IPS DF 6.9 (cell line): ENCODE data around the gene ASCL5.
A peak's percentile ranks its signal among the peaks of the same experiment; 100 is the strongest.

Source experiments
- DNase-seq: peaks from one replicate; pipeline ENCODE4 v3.0.0-alpha.2; 2013; ENCODE audit warnings: low read depth, low spot score
- H3K27ac ChIP-seq: one replicate; pipeline ENCODE4 v1.5.1; 2013; ENCODE audit warnings: low read length, control low read depth
- H3K27me3 ChIP-seq: 2 replicates; pipeline ENCODE4 v1.6.1; 2013; ENCODE audit warnings: mild to moderate bottlenecking, low read length; ENCODE audit not compliant: control insufficient read depth, insufficient read depth
- H3K36me3 ChIP-seq: 2 replicates; pipeline ENCODE4 v1.6.1; 2013; ENCODE audit warnings: low read length; ENCODE audit not compliant: control insufficient read depth, insufficient read depth
- H3K4me1 ChIP-seq: 2 replicates; pipeline ENCODE4 v1.6.1; 2013; ENCODE audit warnings: low read length; ENCODE audit not compliant: control insufficient read depth, insufficient read depth
- H3K4me3 ChIP-seq: 2 replicates; pipeline ENCODE4 v1.5.1; 2013; ENCODE audit warnings: mild to moderate bottlenecking, low read length
- H3K9me3 ChIP-seq: 2 replicates; pipeline ENCODE4 v1.6.1; 2013; ENCODE audit warnings: low read length, inconsistent platforms; ENCODE audit not compliant: control insufficient read depth, insufficient read depth
- WGBS: extraction: QIAGEN DNeasy Blood & Tissue Kit; methylation state at CpG from one replicate; pipeline ENCODE4 v1.1.7; 2013; ENCODE audit warnings: mixed read lengths, missing lambda C conversion rate; ENCODE audit not compliant: insufficient read length, insufficient coverage; 5-methylcytosine and 5-hydroxymethylcytosine counted together

Gene ASCL5

DNA sequence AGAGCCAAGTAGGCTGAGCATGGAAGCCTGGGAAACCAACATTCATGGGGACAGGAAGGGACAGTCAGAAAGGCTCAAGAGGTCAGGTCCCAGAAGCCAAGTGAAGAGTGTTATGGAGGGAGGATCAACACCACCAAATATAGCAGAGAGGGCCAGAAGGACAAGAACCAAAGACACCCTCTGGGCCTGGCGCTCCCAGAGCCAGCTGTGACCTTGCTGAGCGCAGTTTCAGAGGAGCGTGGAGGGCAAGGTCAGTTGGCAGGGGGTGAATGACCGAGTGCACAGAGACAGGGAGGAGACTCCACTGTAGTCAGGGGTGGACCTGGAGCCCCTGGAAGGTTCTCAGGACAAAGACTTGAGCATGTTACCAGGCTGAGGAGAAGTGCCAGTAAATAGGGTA, 4.4 kb upstream of the ASCL5 start:
- no CpG with 5 or more reads among the region's 4 CpGs for WGBS
- Histone ChIP-seq H3K9me3 (no peaks in the 10 kb centered on the region), H3K4me1 (peaks cover 6% of the 10 kb centered on the region), H3K36me3 (peaks cover 7% of the 10 kb centered on the region), H3K27me3 (no peaks in the 10 kb centered on the region), H3K27ac (no peak overlapping the region), H3K4me3 (no peak overlapping the region)
- no peak for DNase-seq

DNA sequence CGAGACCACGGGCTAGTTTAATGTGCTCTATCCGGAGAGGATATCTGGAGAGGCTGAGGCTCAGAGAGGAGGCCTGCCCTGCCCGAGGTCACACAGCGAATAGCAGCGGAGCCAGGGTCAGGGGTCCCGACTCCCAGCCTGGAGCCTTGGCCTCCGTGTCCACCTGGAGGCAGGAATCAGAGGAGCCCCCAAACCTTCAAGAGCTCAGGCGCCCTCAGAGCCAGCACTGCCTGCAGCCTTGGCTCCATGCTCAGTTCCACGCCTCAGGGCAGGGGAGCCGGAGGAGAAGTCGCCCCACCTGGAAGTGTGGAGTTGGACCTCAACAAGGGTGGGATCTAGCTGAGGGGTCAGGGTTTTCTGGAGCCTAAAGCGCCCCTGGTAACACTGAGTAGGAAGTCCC, 2.0 kb upstream of the ASCL5 start:
- DNase-seq: no peak
- no CpG with 5 or more reads among the region's 13 CpGs for WGBS
- Histone ChIP-seq H3K4me3 (no peak overlapping the region), H3K9me3 (no peaks in the 10 kb centered on the region), H3K36me3 (no peaks in the 10 kb centered on the region), H3K4me1 (peaks cover 6% of the 10 kb centered on the region), H3K27me3 (no peaks in the 10 kb centered on the region), H3K27ac (no peak overlapping the region)

DNA sequence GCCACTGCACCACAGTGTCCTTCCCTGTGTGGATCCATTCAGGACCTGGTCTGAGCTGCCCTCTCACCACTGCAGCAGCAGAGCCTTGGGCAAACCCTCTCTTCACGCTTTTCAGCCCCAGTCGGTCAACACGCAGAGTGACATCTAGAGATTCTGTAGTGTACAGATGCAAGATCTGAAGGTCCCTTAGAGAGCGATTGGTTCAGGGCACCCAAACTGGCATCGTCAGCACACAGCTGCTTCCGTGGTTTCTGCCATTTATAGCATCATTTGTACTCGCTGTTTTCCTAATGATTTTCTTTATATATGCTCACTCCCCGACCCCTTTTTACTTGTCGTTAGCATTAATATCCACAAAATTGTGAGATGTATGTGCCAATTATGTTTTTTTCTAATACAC, 1.5 kb upstream of the ASCL5 start:
- no peaks in the 10 kb centered on the region for H3K27me3 ChIP-seq
- H3K9me3 ChIP-seq: no peaks in the 10 kb centered on the region
- no peak for DNase-seq
- H3K4me1 ChIP-seq: peaks cover 6% of the 10 kb centered on the region
- no peak overlapping the region for H3K27ac ChIP-seq
- no CpG with 5 or more reads among the region's 9 CpGs for WGBS
- no peak overlapping the region for H3K4me3 ChIP-seq
- no peaks in the 10 kb centered on the region for H3K36me3 ChIP-seq

DNA sequence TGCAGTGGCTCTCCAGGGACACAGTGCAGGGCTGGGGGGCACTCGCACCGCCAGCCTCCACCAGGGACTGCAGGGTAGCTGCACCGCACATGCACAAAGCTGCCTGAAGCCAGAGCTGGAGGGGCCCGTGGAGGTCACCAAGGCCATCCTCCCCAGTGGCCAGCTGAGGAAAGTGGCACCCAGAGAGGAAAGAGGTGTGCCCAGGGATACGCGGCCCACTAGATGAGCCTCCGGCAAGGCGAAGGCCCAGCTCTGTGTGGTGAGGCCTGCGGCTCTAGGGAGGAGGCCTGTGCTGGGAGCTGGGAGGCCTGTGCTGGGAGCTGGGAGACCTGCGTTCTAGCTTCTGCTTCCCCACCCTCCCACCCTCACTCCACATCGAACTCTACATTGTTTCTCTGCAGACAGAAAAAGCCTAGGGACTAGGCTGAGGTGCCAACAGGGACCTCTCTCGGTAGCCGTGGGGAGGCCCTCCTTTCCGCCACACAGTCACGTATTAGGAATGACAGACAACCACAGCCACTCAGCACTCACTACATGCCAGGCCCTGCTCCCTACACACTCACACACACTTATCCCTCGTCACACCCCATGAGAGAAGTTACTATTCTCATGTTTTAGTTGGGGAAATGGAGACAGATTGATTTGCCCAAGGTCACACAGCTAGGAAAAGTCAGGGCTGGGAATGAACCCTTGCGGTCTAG, 921 bp upstream of the ASCL5 start:
- no peak overlapping the region for H3K27ac ChIP-seq
- no peak for DNase-seq
- H3K36me3 ChIP-seq: no peaks in the 10 kb centered on the region
- no peaks in the 10 kb centered on the region for H3K27me3 ChIP-seq
- no CpG with 5 or more reads among the region's 17 CpGs for WGBS
- H3K4me1 ChIP-seq: peaks cover 6% of the 10 kb centered on the region
- H3K4me3 ChIP-seq: no peak overlapping the region
- H3K9me3 ChIP-seq: no peaks in the 10 kb centered on the region

DNA sequence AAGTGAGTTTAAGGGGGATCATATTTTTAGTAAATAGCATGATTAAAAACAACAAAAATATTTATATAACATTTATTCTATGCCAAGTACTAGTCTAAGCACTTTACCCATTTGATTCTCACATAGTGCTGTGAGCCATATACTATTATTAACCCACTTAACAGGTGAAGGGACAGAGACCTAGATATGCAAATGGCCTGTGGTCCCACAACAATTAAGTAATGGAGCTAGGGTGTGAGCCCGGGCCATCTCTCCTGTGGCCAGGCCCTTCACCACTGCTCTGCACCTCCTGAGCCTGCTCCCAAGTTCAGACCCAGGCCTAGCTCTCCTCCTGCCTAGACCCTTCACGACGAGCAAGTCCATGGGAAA, 537 bp downstream of the ASCL5 start:
- Histone ChIP-seq H3K36me3 (no peaks in the 10 kb centered on the region), H3K4me3 (no peak overlapping the region), H3K9me3 (no peaks in the 10 kb centered on the region), H3K4me1 (peaks cover 6% of the 10 kb centered on the region), H3K27ac (no peak overlapping the region), H3K27me3 (no peaks in the 10 kb centered on the region)
- DNase-seq: no peak
- no CpG with 5 or more reads among the region's 3 CpGs for WGBS

DNA sequence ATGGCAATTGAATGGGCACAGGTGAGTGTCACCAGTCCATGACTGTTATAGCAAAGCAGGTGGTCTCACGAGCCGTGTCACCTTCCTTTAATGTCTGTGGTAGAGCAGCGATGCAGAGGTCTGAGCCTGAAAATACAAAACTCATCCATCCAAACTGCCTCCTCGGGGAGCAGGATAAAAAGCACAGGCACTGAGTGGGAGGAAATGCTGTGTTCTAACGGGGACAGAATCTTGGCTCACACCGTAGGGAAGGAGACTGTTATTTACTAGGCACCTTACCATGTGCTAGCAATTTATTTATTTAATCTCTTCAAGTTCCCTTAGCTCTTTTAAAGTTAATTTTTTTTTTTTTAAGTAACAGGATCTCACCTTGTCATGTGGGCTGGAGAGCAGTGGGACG, 1.2 kb downstream of the ASCL5 start:
- Histone ChIP-seq H3K36me3 (no peaks in the 10 kb centered on the region), H3K9me3 (no peaks in the 10 kb centered on the region), H3K4me3 (no peak overlapping the region), H3K27me3 (no peaks in the 10 kb centered on the region), H3K4me1 (peaks cover 6% of the 10 kb centered on the region), H3K27ac (no peak overlapping the region)
- no CpG with 5 or more reads among the region's 7 CpGs for WGBS
- no peak for DNase-seq

DNA sequence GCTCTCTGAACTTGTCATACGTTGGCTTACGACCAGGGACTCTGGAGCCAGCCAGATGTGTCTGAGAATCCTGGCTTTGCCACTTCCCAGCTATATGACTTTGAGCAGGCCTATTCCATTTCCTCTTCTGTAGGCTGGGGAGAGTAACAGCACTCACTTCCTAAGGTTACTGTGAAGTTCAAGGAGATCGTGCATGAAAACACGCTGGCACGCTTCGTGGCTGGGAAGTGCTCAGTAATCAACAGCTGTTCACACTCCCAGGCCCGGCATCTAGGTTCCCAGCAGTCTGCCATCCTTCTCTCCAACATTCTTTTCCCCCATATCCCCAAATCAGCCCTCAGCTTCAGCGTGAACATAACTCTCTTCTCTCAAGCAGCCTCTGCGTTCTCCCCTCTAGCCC, 2.0 kb downstream of the ASCL5 start:
- H3K36me3 ChIP-seq: no peaks in the 10 kb centered on the region
- no peaks in the 10 kb centered on the region for H3K27me3 ChIP-seq
- H3K27ac ChIP-seq: no peak overlapping the region
- WGBS: no CpG with 5 or more reads among the region's 9 CpGs
- H3K9me3 ChIP-seq: no peaks in the 10 kb centered on the region
- no peak overlapping the region for H3K4me3 ChIP-seq
- peaks cover 6% of the 10 kb centered on the region for H3K4me1 ChIP-seq
- DNase-seq: no peak

DNA sequence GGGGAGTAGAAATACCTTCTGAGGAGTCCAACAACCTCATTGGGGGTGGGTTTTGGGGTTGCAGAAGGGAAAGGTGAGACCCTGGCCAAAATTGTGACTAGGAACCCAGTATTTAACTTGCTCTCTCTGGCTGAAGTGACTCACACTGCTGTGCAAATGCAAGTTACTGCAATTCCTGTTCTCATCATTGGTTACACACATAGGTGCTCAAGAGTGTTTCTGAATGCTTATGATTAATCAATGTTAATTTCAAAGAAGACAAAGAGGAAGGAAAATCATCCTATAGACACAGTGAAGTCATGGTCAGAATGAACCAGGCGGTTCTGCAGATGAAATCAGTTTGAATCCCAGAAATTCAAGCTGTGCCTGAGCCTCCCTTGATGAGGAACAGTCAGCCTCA, 3.1 kb downstream of the ASCL5 start:
- Histone ChIP-seq H3K4me3 (no peak overlapping the region), H3K27ac (no peak overlapping the region), H3K4me1 (peaks cover 6% of the 10 kb centered on the region), H3K36me3 (no peaks in the 10 kb centered on the region), H3K27me3 (no peaks in the 10 kb centered on the region), H3K9me3 (no peaks in the 10 kb centered on the region)
- WGBS: no CpG with 5 or more reads among the region's 1 CpG
- no peak for DNase-seq

DNA sequence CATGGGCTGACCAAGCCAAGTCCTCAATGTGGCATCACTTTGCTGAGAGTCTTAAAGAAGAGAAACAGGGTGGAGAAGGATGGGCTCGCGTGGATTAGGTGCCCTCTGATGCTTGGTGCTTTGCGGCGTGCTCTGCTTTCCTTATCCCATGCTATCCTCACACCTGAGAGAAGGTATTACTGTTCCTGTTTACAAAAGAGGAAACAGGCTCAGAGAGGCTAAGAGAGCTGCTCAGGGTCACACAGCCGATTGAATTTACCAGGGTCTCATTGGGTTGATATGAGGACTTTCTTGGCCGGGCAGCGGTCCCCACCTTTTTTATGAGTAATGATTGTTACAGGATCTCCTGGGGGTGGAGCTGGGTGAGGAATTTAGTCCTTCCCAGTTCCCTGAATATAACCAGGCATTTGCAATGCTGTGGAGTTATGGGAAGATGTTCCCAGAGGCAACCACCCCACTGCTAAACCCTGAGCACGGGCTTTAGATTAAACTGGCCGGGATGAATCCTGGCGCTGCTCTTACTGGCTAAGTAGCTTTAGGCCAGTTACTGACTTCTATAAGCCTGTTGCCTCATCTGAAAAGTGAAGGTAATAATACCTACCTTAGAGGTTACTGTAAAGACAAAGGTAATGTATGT, 4.5 kb downstream of the ASCL5 start:
- peaks cover 6% of the 10 kb centered on the region; the same call in 1 of the 2 replicates for H3K4me1 ChIP-seq
- H3K9me3 ChIP-seq: no peaks in the 10 kb centered on the region
- H3K27me3 ChIP-seq: no peaks in the 10 kb centered on the region
- H3K4me3 ChIP-seq: no peak overlapping the region
- H3K36me3 ChIP-seq: no peaks in the 10 kb centered on the region
- no peak for DNase-seq
- WGBS: no CpG with 5 or more reads among the region's 10 CpGs
- H3K27ac ChIP-seq: no peak overlapping the region

DNA sequence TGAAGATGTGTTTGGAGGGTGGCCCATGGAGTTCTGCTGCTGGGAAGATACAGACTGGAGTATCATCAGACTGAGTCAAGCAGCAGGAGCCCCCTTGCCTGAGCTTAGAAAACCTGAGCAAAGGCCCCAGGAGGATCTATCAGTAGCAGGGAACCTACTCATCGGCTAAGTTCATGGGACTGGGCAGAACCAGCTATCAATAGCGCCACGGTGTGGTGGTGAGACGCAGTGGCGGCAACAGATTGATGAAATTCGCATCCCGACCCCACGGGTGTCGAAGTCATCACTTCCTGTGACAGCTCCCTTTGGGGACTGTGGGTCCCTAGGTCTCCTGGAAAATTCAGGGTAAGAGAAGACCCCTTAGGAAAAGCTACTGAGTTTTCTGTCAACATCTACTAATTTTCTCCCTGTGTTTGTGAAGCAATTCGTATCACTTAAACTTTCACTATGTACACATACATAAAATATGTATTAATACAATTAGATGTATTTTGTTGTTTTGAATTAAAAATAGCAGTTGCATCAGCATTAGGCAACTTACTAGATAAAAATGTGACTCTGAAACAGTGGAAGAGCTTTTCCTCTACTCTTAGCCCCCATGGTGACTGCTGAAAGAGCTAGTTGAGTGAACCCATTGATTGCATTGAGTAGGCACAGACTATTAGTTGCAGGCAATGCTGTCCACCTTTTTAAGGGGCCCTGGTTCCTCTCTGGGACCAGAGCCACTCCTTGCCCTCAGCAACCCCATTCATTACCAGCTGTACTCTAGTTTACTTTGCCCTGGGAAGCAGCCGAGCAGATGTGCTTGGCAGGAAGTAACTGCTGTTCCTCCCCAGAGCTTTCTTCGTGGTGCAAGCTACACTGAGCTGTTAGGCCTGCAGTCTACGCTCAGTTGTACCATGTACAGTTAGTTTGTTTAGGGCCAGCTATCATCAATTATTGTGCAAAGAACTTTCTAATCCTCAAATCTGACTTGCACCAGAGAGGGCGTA, 7.5 kb downstream of the ASCL5 start:
- H3K27ac ChIP-seq: no peak overlapping the region
- H3K4me1 ChIP-seq: 0 out of 2 replicates have a peak, but pooled peaks cover 1% of the 10 kb centered on the region
- peak; percentile 57 for DNase-seq
- H3K9me3 ChIP-seq: no peaks in the 10 kb centered on the region
- no peaks in the 10 kb centered on the region for H3K36me3 ChIP-seq
- no CpG with 5 or more reads among the region's 14 CpGs for WGBS
- H3K4me3 ChIP-seq: no peak overlapping the region
- H3K27me3 ChIP-seq: peaks cover 7% of the 10 kb centered on the region
